ENCODE measurements around the gene S100Z. TPM values are rescaled to one million over a fixed set of nuclear protein-coding genes. Genes with fewer than 3 reads are reported as not detected.

The S100Z gene
- total and polyA plus RNA-seq, 2 of the 8 experiments (the other 6 are each of a cell fraction or from before 2014, with no cell fraction given), result 0.30 TPM; not detected in 1

- Histone ChIP-seq H3K27me3 (replicated peaks in 1 of 4; ENCODE audit: control insufficient read depth in 3 of 4, extremely low read depth in 1 of 4, insufficient read depth in 3 of 4, low read length in 3 of 4) (no peaks in the 10 kb centered on the region), H3K18ac (ENCODE audit: extremely low read depth, low read length) (no peak overlapping the region), H3K9ac (replicated peaks in 1 of 4; ENCODE audit: extremely low read depth in 1 of 4, low read depth in 3 of 4, low read length in 3 of 4) (no peak overlapping the region), H3K14ac (ENCODE audit: insufficient read length) (no peak overlapping the region), H3K23me2 (ENCODE audit: low read depth, low read length) (no peaks in the 10 kb centered on the region), H2BK20ac (ENCODE audit: low read length) (peak overlapping the region; percentile 80; the same call in 1 of the 2 replicates), H4K91ac (replicated peaks; ENCODE audit: insufficient read length, low read length) (no peak overlapping the region), H3K23ac (ENCODE audit: insufficient read length) (no peak overlapping the region), H3K4ac (replicated peaks; ENCODE audit: insufficient read length, low read depth, low read length) (no peak overlapping the region), H3K36me3 (ENCODE audit: control insufficient read depth in 2 of 4, insufficient read depth in 4 of 4, low read length in 3 of 4) (no peaks in the 10 kb centered on the region), H4K5ac (ENCODE audit: insufficient read length, low read depth, low read length) (no peak overlapping the region), H2BK120ac (replicated peaks; ENCODE audit: low read depth, low read length) (no peak overlapping the region), H3K79me2 (ENCODE audit: control insufficient read depth in 1 of 2, insufficient read depth in 2 of 2, low read length in 2 of 2) (no peaks in the 10 kb centered on the region), H3K4me1 (replicated peaks in 1 of 4; ENCODE audit: control insufficient read depth in 3 of 4, insufficient read depth in 4 of 4, low read length in 3 of 4) (no peaks in the 10 kb centered on the region), H3K79me1 (ENCODE audit: low read depth, low read length) (no peaks in the 10 kb centered on the region), H2AFZ (ENCODE audit: low read length) (0 out of 2 replicates have a peak overlapping the region, but pooled peaks have one; percentile 75), H2BK15ac (ENCODE audit: low read length) (no peak overlapping the region), H3K56ac (replicated peaks; ENCODE audit: insufficient read length, low read depth, low read length) (no peak overlapping the region), H2AK5ac (ENCODE audit: low read depth, low read length) (no peak overlapping the region), H3K9me3 (ENCODE audit: insufficient read depth in 2 of 2, low read depth in 1 of 2, low read length in 1 of 2) (no peaks in the 10 kb centered on the region), H3K27ac (ENCODE audit: low read depth, low read length) (no peak overlapping the region), H4K8ac (ENCODE audit: extremely low read depth, insufficient read depth, low read length) (no peak overlapping the region), H2BK5ac (ENCODE audit: low read depth, low read length) (no peak overlapping the region), H3K4me2 (ENCODE audit: insufficient read depth in 1 of 2, low read depth in 2 of 2, low read length in 2 of 2) (no peak overlapping the region), H4K20me1 (replicated peaks in 1 of 2; ENCODE audit: control insufficient read depth in 1 of 2, insufficient read depth in 2 of 2, low read length in 2 of 2) (no peaks in the 10 kb centered on the region), H2BK12ac (ENCODE audit: low read depth, low read length) (no peak overlapping the region), H3K4me3 (ENCODE audit: extremely low read depth in 1 of 4, insufficient read depth in 2 of 4, low read depth in 3 of 4, low read length in 4 of 4) (no peak overlapping the region)
- DNase-seq (ENCODE audit: low read depth in 1 of 2, low spot score in 2 of 2) (no peak), FAIRE-seq (no peak)
- 96% methylated on average over 7 of the region's 7 CpGs; no CpG with 5 or more reads in 1 of the 2 experiments for WGBS, 2 experiments (ENCODE audit: extremely low coverage in 1 of 2, insufficient coverage in 1 of 2, insufficient read length in 1 of 2, insufficient replicate concordance in 2 of 2, low coverage in 1 of 2, low lambda C conversion rate in 2 of 2, missing lambda C conversion rate in 1 of 2)
- ChIA-PET POLR2A (ENCODE audit: partially characterized antibody) (no interaction called here), CTCF (ENCODE audit: partially characterized antibody) (no interaction called here)
- no peak for TF ChIP-seq POLR2A (IDR thresholded peaks at IDR 0.05; ENCODE audit: control extremely low read depth in 1 of 2, low read depth in 2 of 2, low read length in 2 of 2)
- no peak for TF ChIP-seq NANOG (IDR thresholded peaks at IDR 0.05; ENCODE audit: insufficient read depth, low read depth, low read length, poor library complexity, severe bottlenecking)
- peak; percentile 75; the same call in 1 of the 2 replicates for TF ChIP-seq FOSL1 (IDR thresholded peaks at IDR 0.05; ENCODE audit: insufficient read depth, low read depth, low read length)
- TF ChIP-seq MAFK (IDR thresholded peaks at IDR 0.05; ENCODE audit: low read depth, low read length), result no peak
- TF ChIP-seq BCL11A (IDR thresholded peaks at IDR 0.05; ENCODE audit: low read depth in 2 of 2, low read length in 2 of 2), result no peak
- TF ChIP-seq GTF2F1 (IDR thresholded peaks at IDR 0.05; ENCODE audit: borderline replicate concordance, low read depth, low read length), result no peak
- no peak for TF ChIP-seq KDM1A (IDR thresholded peaks at IDR 0.05; ENCODE audit: borderline replicate concordance, low read length)
Measured at GRCh38 chr5:76908166-76908565, 58.4 kb downstream of the S100Z start.
